HepG2 (cell line): Measurements from ENCODE around the gene XXYLT1. TPM values are rescaled to one million over a fixed set of nuclear protein-coding genes. Genes with fewer than 3 reads are reported as not detected.

Experiments used
- ATAC-seq: fragments of 200-7000 bp; cut with Tn5 transposase; 3 replicates; pipeline ENCODE4 v1.9.1; 2020; ENCODE audit warnings: mild to moderate bottlenecking, moderate library complexity
- BruUV-seq: library from RNA; stranded (reverse); fragments of 400-500 nt; replicated peaks from 2 replicates; lab custom pipeline; 2021; lab: Mats Ljungman, UMichigan
- CTCF ChIA-PET: fragments of 300-600 bp; formaldehyde crosslinking; extraction: SDS; loops from one replicate; lab custom pipeline; 2021; ENCODE audit warnings: low total read pairs, inconsistent platforms, low intra/inter-chr PET ratio; lab: Yijun Ruan, JAX
- POLR2A ChIA-PET: fragments of 350-600 bp; sonication (Branson Sonifier 250); formaldehyde crosslinking; loops from one replicate; lab custom pipeline; 2020; ENCODE audit warnings: antibody characterized with exemption, inconsistent platforms; lab: Yijun Ruan, JAX
- DNase-seq: peaks from one replicate; pipeline ENCODE4 v3.0.0-alpha.2; 2015; ENCODE audit warnings: low spot score
- FAIRE-seq: peaks from 3 replicates; lab custom pipeline; 2011; peaks lifted over from hg19 to GRCh38; lab: Jason Lieb, UNC
- H2AFZ ChIP-seq: one replicate; pipeline ENCODE4 v1.6.1; 2011; ENCODE audit warnings: low read length, inconsistent platforms
- H3K27ac ChIP-seq: fragments of 300-600 bp; 3 replicates; pipeline ENCODE4 v1.8.0; 2011; ENCODE audit warnings: mixed run types, mild to moderate bottlenecking, mixed read lengths, low read length, inconsistent platforms; ENCODE audit not compliant: insufficient read depth; ENCODE audit errors: extremely low read length
- H3K27me3 ChIP-seq, 2 experiments: fragments of 200-600 bp in 1 of 2; 2 replicates in 1 of 2; 3 replicates in 1 of 2; pipeline versions ENCODE4 v1.6.0 to v1.8.0; 2011; ENCODE audit warnings: low read length in 2 of 2, mild to moderate bottlenecking in 2 of 2, moderate library complexity in 2 of 2, inconsistent platforms in 1 of 2; ENCODE audit not compliant: insufficient read depth in 2 of 2, control insufficient read depth in 1 of 2
- H3K36me3 ChIP-seq, 2 experiments: fragments of 200-600 bp in 1 of 2; replicated peaks in 1 of 2; 2 replicates in 1 of 2; 3 replicates in 1 of 2; pipeline versions ENCODE4 v1.5.1 to v1.8.0; 2011; ENCODE audit warnings: low read length in 2 of 2, inconsistent platforms in 1 of 2; ENCODE audit not compliant: insufficient read depth in 2 of 2, control insufficient read depth in 1 of 2
- H3K4me1 ChIP-seq: 2 replicates; pipeline ENCODE4 v1.5.1; 2012; ENCODE audit warnings: low read length, inconsistent platforms; ENCODE audit not compliant: insufficient read depth
- H3K4me2 ChIP-seq: 2 replicates; pipeline ENCODE4 v1.6.0; 2011; ENCODE audit warnings: low read depth, low read length, inconsistent platforms
- H3K4me3 ChIP-seq, 3 experiments: fragments of 200-600 bp in 1 of 3; sonication (generic), shearing (Covaris generic) in 1 of 3; replicated peaks in 1 of 3; 2 replicates each; pipeline ENCODE4 v1.5.1; 2011 to 2016; ENCODE audit warnings: low read length in 3 of 3, inconsistent platforms in 2 of 3, low read depth in 2 of 3, mild to moderate bottlenecking in 2 of 3, control low read depth in 1 of 3, mixed read lengths in 1 of 3; ENCODE audit not compliant: insufficient read depth in 1 of 3
- H3K79me2 ChIP-seq: one replicate; pipeline ENCODE4 v1.6.1; 2011; ENCODE audit warnings: low read length, inconsistent platforms; ENCODE audit not compliant: insufficient read depth
- H3K9ac ChIP-seq: 2 replicates; pipeline ENCODE4 v1.6.0; 2011; ENCODE audit warnings: mild to moderate bottlenecking, low read depth, low read length, inconsistent platforms; ENCODE audit not compliant: insufficient read depth
- H3K9me3 ChIP-seq: 2 replicates; pipeline ENCODE4 v1.5.1; 2012; ENCODE audit warnings: mild to moderate bottlenecking, low read length
- H4K20me1 ChIP-seq: 2 replicates; pipeline ENCODE4 v1.6.0; 2011; ENCODE audit warnings: inconsistent platforms, mild to moderate bottlenecking, low read length, moderate library complexity; ENCODE audit not compliant: insufficient read depth
- ATRX ChIP-seq: sonication (generic); formaldehyde crosslinking; IDR thresholded peaks from 2 replicates; pipeline ENCODE4 v1.4.0; 2020; ENCODE audit warnings: missing genetic modification reagents, borderline replicate concordance
- CBX5 ChIP-seq: sonication (generic); formaldehyde crosslinking; IDR thresholded peaks from 2 replicates; pipeline ENCODE4 v1.4.0; 2020; ENCODE audit warnings: missing genetic modification reagents, borderline replicate concordance
- ELF1 ChIP-seq: sonication (generic); formaldehyde crosslinking; IDR thresholded peaks from 2 replicates; pipeline ENCODE4 v1.4.0; 2020; ENCODE audit warnings: missing genetic modification reagents
- GLI4 ChIP-seq: sonication (generic); formaldehyde crosslinking; IDR thresholded peaks from 2 replicates; pipeline ENCODE4 v1.5.1; 2020; ENCODE audit warnings: missing genetic modification reagents, mild to moderate bottlenecking, moderate library complexity, borderline replicate concordance
- HIVEP1 ChIP-seq: sonication (generic); formaldehyde crosslinking; IDR thresholded peaks from 2 replicates; pipeline ENCODE4 v1.4.0; 2020; ENCODE audit warnings: mild to moderate bottlenecking, missing genetic modification reagents
- KDM1A ChIP-seq: IDR thresholded peaks from 2 replicates; pipeline ENCODE4 v1.6.1; 2016; ENCODE audit warnings: missing compliant biosample characterization
- SSRP1 ChIP-seq: IDR thresholded peaks from 2 replicates; pipeline ENCODE4 v1.6.1; 2016; ENCODE audit warnings: control low read depth
- ZNF138 ChIP-seq: sonication (generic); formaldehyde crosslinking; IDR thresholded peaks from 2 replicates; pipeline ENCODE4 v1.5.0; 2020; ENCODE audit warnings: mild to moderate bottlenecking, low read depth, missing genetic modification reagents
- ZNF263 ChIP-seq: sonication (generic); formaldehyde crosslinking; IDR thresholded peaks from 2 replicates; pipeline ENCODE4 v1.4.0; 2020; ENCODE audit warnings: missing genetic modification reagents
- ZNF30 ChIP-seq: sonication (generic); formaldehyde crosslinking; IDR thresholded peaks from 2 replicates; pipeline ENCODE4 v1.5.0; 2020; ENCODE audit warnings: mild to moderate bottlenecking, missing genetic modification reagents
- ZNF501 ChIP-seq: sonication (generic); formaldehyde crosslinking; IDR thresholded peaks from 2 replicates; pipeline ENCODE4 v1.5.1; 2020; ENCODE audit warnings: mild to moderate bottlenecking, moderate library complexity, missing genetic modification reagents
- ZNF670 ChIP-seq: sonication (generic); formaldehyde crosslinking; IDR thresholded peaks from 2 replicates; pipeline ENCODE4 v1.8.0; 2022; ENCODE audit warnings: mild to moderate bottlenecking, missing genetic modification reagents, borderline replicate concordance
- ZNF83 ChIP-seq: sonication (generic); formaldehyde crosslinking; IDR thresholded peaks from 2 replicates; pipeline ENCODE4 v1.4.0; 2020; ENCODE audit warnings: missing genetic modification reagents, mild to moderate bottlenecking, borderline replicate concordance
- WGBS: methylation state at CpG from one replicate; pipeline ENCODE4 v1.1.6; 2017; ENCODE audit warnings: low lambda C conversion rate; 5-methylcytosine and 5-hydroxymethylcytosine counted together
- in situ Hi-C: cut with HindIII; loops from 2 replicates; pipeline ENCODE4 v1.10.0; 2017; ENCODE audit warnings: low pct_unique_long_range_greater_than_20kb; ENCODE audit not compliant: extremely low pct_ligation_motif_present
- intact Hi-C: fragments of 100-400 bp; cut with micrococcal nuclease; formaldehyde crosslinking; loops from one replicate; pipeline ENCODE4 v1.10.0; 2022; ENCODE audit not compliant: unreplicated experiment
- polyA plus RNA-seq, 8 experiments: library from polyadenylated mRNA; depleted of rRNA in 3 of 8; stranded (reverse) in 7 of 8; unstranded in 1 of 8; fragments of >200 nt; fragmentation: Illumina TruSeq in 4 of 8; extraction: Trizol in 4 of 8; gene quantifications; 2 replicates each; pipeline versions ENCODE4 v1.2.1 to v1.2.3, GENCODE V29; 2011 to 2016; ENCODE audit warnings: low read depth in 4 of 8, missing spikeins in 1 of 8, mixed read lengths in 1 of 8; ENCODE audit not compliant: insufficient read depth in 1 of 8
- total RNA-seq, 5 experiments: library from RNA; depleted of rRNA; stranded (reverse); fragments of >200 nt; fragmentation: Illumina TruSeq; extraction: Trizol; gene quantifications; 2 replicates each; pipeline ENCODE4 v1.2.3, GENCODE V29; 2016; ENCODE audit warnings: low read depth in 1 of 5
- TF ChIP-seq, protein P1 (sequence below), 2 experiments: sonication (generic) in 1 of 2; formaldehyde crosslinking in 1 of 2; IDR thresholded peaks; 2 replicates each; pipeline versions ENCODE4 v1.4.0 to v1.6.1; 2018 to 2020; ENCODE audit warnings: missing genetic modification reagents in 2 of 2, borderline replicate concordance in 1 of 2, low read depth in 1 of 2, mild to moderate bottlenecking in 1 of 2, missing biosample characterization in 1 of 2

Gene XXYLT1
- total and polyA plus RNA-seq, 2 of the 13 experiments (the other 11 are each of a cell fraction or from before 2014, with no cell fraction given): 17.7 to 19.0 TPM

DNA sequence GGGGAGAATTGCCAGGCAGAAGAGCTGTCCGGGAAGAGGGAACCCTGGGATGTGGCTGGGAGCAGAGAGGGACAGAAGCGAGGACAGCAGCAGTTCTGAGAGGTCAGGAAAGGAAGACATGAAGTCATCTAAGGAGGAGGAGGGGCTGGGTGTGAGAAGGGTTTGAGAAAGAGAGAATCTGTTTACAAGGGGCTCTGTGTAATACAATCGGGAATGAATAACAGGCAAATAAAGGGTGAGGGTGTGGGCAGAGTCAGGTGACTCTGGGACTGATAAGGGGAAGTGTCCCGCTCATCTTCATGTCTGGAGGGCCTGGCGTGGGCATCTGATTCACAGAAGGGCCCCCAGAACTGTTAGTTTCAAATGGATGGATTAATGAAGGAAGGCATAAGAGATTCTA is 191.3 kb downstream of the XXYLT1 start:
- Histone ChIP-seq H3K4me3 (no peak overlapping the region), H3K79me2 (no peaks in the 10 kb centered on the region), H3K27me3 (no peaks in the 10 kb centered on the region), H3K9me3 (no peaks in the 10 kb centered on the region), H3K4me2 (no peak overlapping the region), H3K36me3 (no peaks in the 10 kb centered on the region; a peak in 1 of 5 replicates), H3K4me1 (no peaks in the 10 kb centered on the region), H3K9ac (no peak overlapping the region), H3K27ac (no peak overlapping the region), H2AFZ (no peak overlapping the region), H4K20me1 (no peaks in the 10 kb centered on the region)
- FAIRE-seq: no peak
- in situ Hi-C loops: no loop called here
- BruUV-seq: no TSS peak
- no peak for DNase-seq
- WGBS: 91% methylated on average over 5 of the region's 5 CpGs
- TF ChIP-seq ZNF138: no peak
- no peak for TF ChIP-seq SSRP1 (CRISPR knock-in tag)
- TF ChIP-seq ZNF501: no peak
- no peak for TF ChIP-seq ELF1 (CRISPR knock-in tag)
- no peak for TF ChIP-seq ZNF263
- TF ChIP-seq ZNF83 (CRISPR knock-in tag): no peak
- no peak for TF ChIP-seq HIVEP1 (CRISPR knock-in tag)
- no peak for TF ChIP-seq GLI4
- TF ChIP-seq ZNF670 (CRISPR knock-in tag): no peak
- TF ChIP-seq, protein P1, sequence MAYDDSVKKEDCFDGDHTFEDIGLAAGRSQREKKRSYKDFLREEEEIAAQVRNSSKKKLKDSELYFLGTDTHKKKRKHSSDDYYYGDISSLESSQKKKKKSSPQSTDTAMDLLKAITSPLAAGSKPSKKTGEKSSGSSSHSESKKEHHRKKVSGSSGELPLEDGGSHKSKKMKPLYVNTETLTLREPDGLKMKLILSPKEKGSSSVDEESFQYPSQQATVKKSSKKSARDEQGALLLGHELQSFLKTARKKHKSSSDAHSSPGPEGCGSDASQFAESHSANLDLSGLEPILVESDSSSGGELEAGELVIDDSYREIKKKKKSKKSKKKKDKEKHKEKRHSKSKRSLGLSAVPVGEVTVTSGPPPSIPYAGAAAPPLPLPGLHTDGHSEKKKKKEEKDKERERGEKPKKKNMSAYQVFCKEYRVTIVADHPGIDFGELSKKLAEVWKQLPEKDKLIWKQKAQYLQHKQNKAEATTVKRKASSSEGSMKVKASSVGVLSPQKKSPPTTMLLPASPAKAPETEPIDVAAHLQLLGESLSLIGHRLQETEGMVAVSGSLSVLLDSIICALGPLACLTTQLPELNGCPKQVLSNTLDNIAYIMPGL (CRISPR knock-in tag; IDR thresholded peaks at IDR 0.05; ENCODE audit: borderline replicate concordance in 1 of 2, low read depth in 1 of 2): no peak
- TF ChIP-seq CBX5: no peak
- TF ChIP-seq ZNF30 (CRISPR knock-in tag): no peak
- TF ChIP-seq KDM1A: no peak
- no peak for TF ChIP-seq ATRX
- intact Hi-C loops: no loop called here
- ChIA-PET POLR2A (no interaction called here), CTCF (no interaction called here)
- no peak for ATAC-seq
